Neuron (in vitro differentiated cells): ENCODE measurements around the gene CCNC.

ENCODE experiments used
- H2AFZ ChIP-seq: one replicate; pipeline ENCODE4 v1.6.1; 2013; ENCODE audit warnings: low read depth, mild to moderate bottlenecking, inconsistent platforms, low read length, moderate library complexity
- H3K27me3 ChIP-seq: one replicate; pipeline ENCODE4 v1.6.1; 2013; ENCODE audit warnings: low read length; ENCODE audit not compliant: insufficient read depth
- H3K36me3 ChIP-seq: one replicate; pipeline ENCODE4 v1.6.1; 2013; ENCODE audit warnings: low read length; ENCODE audit not compliant: insufficient read depth
- H3K4me1 ChIP-seq: one replicate; pipeline ENCODE4 v1.6.1; 2013; ENCODE audit warnings: low read length; ENCODE audit not compliant: insufficient read depth
- H3K4me3 ChIP-seq: 2 replicates; pipeline ENCODE4 v1.5.1; 2013; ENCODE audit warnings: mild to moderate bottlenecking, low read length, moderate library complexity
- H3K9me3 ChIP-seq: one replicate; pipeline ENCODE4 v1.6.1; 2013; ENCODE audit warnings: low read length

Gene CCNC

DNA sequence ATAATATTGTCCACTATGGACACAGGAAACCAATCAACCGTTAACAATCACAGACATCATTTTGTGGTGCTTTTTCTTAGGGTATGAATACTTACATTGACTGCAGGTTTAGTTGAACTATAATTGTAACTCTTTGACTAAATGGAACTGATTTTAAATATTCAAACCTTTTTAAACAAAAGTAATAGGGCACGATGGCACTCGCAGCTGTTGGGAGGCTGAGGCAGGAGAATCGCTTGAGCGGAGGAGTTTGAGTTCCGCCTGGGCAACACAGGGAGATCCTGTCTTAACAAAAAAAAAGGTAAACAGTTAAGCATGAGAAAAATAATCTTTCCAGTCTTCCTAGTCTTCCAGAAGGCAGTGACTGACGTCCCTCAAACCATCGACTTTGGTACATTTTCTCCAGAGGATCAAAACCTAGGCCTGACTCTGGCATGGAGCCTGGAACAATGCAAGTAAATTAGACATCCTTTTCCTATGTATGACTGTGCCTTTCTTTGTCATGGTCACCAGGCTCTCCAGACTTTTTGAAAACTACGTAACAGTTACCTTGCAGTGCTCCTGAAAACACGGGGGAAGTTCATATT is 21.5 kb upstream of the CCNC start:
- Histone ChIP-seq H3K9me3 (peaks cover 2% of the 10 kb centered on the region), H3K4me1 (peaks cover 18% of the 10 kb centered on the region), H3K27me3 (peaks cover 78% of the 10 kb centered on the region), H2AFZ (no peak overlapping the region), H3K4me3 (no peak overlapping the region), H3K36me3 (no peaks in the 10 kb centered on the region)

DNA sequence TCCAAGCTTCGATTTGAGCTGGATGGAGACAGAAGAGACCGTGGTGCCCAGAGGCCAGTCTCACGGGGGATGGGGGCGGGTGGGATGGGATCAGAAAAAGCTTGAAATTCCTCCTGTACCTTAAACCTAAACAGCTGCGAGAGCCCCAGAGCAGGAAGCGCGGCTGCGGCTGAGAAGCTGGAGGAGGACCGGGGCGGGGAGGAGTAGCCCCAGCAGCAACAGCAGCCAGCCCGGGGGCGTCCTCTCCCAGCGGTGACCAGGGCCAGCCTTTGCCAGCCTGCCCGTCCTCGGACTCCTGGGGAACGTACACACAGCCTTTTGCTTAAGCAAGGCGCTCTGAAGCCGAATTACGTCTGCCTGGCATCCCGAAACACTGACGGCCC is 20.8 kb upstream of the CCNC start:
- peaks cover 1% of the 10 kb centered on the region for H3K9me3 ChIP-seq
- H3K27me3 ChIP-seq = peaks cover 77% of the 10 kb centered on the region
- no peaks in the 10 kb centered on the region for H3K36me3 ChIP-seq
- peak overlapping the region; percentile 87 for H2AFZ ChIP-seq
- H3K4me3 ChIP-seq = peak overlapping the region; percentile 44
- peaks cover 18% of the 10 kb centered on the region for H3K4me1 ChIP-seq

DNA sequence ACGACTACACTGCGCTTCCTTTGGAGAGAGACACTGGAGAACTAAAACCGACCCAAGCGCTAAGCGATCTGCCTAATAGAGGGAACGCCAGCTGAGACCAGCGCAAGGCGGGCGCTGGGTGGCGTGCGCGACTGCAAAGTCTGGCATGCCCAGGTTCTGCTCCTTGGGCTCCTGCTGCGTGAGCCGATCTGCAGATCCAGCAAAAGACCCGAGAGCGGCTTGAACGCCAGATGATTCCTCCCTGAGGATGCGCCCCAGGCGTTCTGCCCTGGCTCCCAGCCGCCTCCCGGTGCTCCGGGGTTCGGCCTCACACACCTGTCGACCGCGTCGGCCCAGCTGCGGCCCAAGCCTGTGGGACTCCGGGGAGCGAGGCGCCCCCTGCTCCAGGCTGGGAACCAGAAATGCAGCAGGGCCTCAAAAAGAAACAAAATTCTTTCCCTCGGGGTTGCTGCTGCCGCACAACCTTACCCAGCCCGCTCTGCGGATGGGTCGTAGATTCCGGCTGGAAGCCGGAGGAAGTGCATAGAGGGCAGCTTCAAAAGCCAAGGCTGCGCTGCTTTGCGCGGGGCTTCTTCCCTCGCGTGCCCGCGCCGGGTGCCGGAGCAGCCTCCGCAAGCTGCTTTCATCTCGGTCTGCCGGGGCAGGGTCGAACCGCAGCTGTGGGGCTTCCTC is 20.3 kb upstream of the CCNC start:
- H3K4me1 ChIP-seq = peaks cover 18% of the 10 kb centered on the region
- peaks cover 72% of the 10 kb centered on the region for H3K27me3 ChIP-seq
- H2AFZ ChIP-seq = peak overlapping the region; percentile 87
- H3K36me3 ChIP-seq = no peaks in the 10 kb centered on the region
- H3K4me3 ChIP-seq = peak overlapping the region; percentile 44
- H3K9me3 ChIP-seq = no peaks in the 10 kb centered on the region

DNA sequence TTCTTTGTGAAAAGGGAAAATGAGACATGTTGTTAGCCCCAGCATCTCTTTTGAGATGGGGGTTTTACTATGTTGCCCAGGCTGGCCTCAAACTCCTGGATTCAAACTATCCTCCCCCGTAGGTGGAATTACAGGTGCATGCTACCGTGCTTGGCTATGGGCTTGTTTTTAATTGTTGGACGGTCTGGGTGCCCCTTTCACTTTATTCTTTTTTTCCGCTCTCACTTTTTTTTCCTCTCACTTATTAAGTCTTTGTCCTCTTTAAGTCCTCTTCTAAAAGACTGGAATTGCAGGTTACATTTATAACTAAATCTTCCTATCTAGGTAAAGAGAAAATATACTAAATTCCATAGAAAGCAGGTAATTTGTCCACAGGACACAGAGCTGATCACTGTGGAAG is 19.3 kb upstream of the CCNC start:
- H3K4me3 ChIP-seq = no peak overlapping the region
- no peak overlapping the region for H2AFZ ChIP-seq
- no peaks in the 10 kb centered on the region for H3K9me3 ChIP-seq
- no peaks in the 10 kb centered on the region for H3K36me3 ChIP-seq
- H3K27me3 ChIP-seq = peaks cover 70% of the 10 kb centered on the region
- H3K4me1 ChIP-seq = peaks cover 18% of the 10 kb centered on the region

DNA sequence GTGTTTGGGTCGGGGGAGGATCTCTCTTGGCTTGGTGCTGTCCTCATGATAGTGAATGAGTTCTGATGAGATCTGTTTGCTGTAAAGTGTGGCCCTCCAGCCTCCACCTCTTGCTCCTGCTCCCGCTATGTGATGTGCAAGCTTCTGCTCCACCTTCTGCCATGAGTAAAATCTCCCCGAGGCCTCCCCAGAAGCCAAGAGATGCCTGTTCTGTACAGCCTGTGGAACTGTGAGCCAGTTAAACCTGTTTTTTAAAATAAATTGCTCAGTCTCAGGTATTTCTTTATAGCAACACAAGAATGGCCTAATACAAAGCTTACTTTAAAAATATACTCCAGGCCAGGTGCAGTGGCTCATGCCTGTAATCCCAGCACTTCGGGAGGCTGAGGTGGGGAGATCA is 11.3 kb upstream of the CCNC start:
- no peaks in the 10 kb centered on the region for H3K36me3 ChIP-seq
- H3K4me3 ChIP-seq = no peak overlapping the region
- no peaks in the 10 kb centered on the region for H3K4me1 ChIP-seq
- H2AFZ ChIP-seq = no peak overlapping the region
- H3K27me3 ChIP-seq = peaks cover 8% of the 10 kb centered on the region
- H3K9me3 ChIP-seq = no peaks in the 10 kb centered on the region

DNA sequence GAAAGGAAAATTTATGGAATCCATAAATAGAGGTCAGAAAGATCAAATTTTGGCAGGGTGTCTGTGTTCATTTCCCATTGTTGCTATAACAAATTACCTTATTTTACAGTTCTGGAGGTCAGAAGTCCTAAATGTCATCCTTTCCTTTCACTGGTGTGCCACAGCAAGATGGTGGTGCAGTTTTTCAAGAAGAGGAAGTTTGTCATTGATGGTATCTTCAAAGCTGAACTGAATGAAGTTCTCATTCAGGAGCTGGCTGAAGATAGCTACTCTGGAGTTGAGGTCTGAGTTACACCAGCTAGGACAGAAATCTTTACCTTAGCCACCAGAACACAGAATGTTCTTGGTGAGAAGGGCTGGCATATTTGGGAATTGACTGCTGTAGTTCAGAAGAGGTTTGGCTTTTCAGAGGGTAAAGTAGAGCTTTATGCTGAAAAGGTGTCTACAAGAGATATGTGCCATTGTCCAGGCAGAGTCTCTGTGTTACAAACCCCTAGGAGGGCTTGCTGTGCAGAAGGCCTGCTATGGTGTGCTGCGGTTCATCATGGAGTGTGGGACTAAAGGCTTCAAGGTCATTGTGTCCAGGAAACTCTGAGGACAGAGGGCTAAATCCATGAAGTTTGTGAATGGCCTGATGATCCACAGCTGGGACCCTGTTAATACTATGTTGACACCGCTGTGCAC is 7.2 kb upstream of the CCNC start:
- Histone ChIP-seq H3K9me3 (no peaks in the 10 kb centered on the region), H3K27me3 (peaks cover 2% of the 10 kb centered on the region), H2AFZ (no peak overlapping the region), H3K4me1 (no peaks in the 10 kb centered on the region), H3K4me3 (no peak overlapping the region), H3K36me3 (no peaks in the 10 kb centered on the region)

DNA sequence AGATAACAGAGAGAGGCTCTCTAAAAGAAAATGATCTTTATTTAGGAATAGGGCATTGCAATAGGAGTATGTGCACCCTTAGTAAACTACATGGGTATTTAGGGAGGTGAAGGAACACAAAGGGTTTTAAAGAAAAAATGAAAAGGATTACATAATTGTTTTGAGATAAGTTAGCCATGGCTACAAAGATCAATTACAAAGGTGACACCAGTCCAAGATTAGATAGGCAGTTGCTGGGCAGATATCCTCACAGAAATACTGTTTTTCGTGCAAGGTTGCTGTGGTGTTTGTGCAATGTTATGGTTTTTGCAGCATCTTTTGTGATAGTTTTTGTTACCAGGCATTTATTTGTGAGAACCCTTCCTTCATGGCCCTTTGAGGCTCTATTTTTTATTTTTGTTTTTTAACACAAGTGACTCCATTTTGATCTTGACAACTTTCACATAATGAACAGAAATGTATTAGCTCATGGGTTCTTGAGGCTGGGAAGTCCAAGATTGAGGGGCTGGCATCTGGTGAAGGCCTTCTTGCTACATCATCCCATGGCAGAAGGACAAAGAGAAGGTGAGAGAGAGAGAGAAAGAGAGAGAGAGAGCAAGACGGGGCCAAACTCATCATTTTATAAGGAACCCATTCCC is 5.6 kb upstream of the CCNC start:
- Histone ChIP-seq H3K4me3 (no peak overlapping the region), H3K27me3 (peaks cover 2% of the 10 kb centered on the region)

DNA sequence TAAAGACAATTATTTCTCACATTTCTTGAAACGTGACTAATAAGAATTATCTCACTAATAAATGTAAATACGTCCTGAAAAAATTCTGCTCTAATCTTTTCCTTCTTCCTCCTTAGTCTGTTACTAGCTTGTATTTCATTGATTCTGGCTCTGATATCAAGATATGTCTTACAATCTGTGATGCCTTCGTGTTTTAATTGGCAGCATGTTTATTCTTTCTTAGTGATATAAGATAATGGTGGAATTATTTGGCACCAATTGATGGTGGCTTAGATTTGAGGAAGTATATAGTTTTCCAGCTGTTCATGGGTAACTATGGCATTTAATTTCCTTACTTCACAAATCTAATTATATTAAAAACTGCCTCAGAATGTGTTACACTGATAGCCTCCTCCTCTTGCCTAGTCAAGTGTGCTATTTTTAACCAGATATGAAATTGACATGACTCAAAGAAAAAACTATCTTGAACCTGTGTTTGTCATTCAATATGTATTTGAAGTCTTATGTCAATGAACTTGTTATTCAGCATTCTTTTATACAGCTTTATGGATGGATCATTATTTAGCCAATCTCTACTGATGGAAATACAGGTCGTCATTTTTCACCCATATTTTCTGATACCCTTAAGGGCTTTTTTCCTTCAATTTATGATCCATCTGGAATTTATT is 5.3 kb downstream of the CCNC start:
- Histone ChIP-seq H3K9me3 (no peaks in the 10 kb centered on the region), H3K4me3 (no peak overlapping the region), H3K27me3 (no peaks in the 10 kb centered on the region), H3K4me1 (peaks cover 15% of the 10 kb centered on the region), H3K36me3 (peaks cover 24% of the 10 kb centered on the region), H2AFZ (no peak overlapping the region)

More for the DNA sequence above, 5.6 kb upstream of the CCNC start:
- H3K9me3 ChIP-seq = no peaks in the 10 kb centered on the region
- no peaks in the 10 kb centered on the region for H3K36me3 ChIP-seq
- no peak overlapping the region for H2AFZ ChIP-seq
- no peaks in the 10 kb centered on the region for H3K4me1 ChIP-seq

DNA sequence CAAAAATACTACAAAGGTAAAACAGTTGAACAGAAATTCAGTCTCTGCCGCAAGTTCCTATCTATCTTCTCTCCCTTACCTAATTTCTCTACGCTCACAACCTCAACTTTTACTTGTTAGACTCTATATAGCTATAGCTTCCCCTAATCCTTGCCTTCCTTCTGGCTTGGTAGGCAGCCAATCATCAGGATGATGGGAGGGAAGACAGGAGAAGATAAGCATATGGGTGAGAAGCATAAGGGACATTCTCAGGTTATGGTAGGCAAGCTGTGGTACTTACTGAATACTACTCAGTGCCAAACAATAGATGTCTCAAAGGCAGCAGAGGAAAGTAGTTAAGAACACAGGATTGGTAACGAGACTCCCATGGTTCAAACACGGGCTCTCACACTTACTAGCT is 7.8 kb downstream of the CCNC start:
- Histone ChIP-seq H3K4me3 (no peak overlapping the region), H3K9me3 (no peaks in the 10 kb centered on the region), H2AFZ (no peak overlapping the region), H3K4me1 (no peaks in the 10 kb centered on the region), H3K27me3 (no peaks in the 10 kb centered on the region), H3K36me3 (peaks cover 45% of the 10 kb centered on the region)

DNA sequence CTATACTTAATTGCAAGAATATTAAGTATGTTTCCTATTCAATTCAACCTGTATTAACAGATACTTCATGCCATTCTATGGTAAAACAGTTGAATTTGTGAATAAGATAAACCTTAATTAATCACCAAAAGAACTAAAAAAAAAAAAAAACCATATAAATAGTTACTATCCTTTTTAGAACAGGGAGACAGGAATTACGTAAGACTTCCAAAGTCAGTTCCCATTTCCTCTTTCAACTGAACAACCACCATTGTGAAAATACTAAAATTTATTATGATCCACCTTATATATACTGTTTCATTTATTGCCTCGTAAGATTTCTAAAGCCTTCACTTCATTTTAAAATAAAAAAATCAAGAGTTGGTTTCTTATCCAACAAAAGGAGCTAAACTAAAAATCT is 9.4 kb downstream of the CCNC start:
- Histone ChIP-seq H3K36me3 (peaks cover 60% of the 10 kb centered on the region), H3K4me3 (no peak overlapping the region), H2AFZ (no peak overlapping the region), H3K9me3 (peaks cover 3% of the 10 kb centered on the region), H3K27me3 (no peaks in the 10 kb centered on the region), H3K4me1 (no peaks in the 10 kb centered on the region)

DNA sequence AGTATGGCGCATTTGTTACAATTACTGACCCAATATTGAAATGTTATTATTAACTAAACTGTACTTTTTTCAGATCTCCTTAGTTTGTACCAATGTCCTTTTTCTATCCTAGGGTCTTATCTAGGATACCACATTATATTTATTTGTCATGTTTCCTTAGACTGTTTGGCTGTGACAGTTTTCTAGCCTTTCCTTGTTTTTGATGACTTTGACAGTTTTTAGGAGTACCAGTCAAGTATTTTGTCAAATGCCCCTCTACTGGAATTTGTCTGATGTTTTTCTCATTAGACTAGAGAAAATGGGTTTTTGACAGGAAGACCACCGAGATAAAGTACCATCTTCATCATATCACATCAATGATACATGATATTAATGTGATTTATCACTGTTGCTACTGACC is 14.6 kb downstream of the CCNC start:
- no peak overlapping the region for H3K4me3 ChIP-seq
- H3K27me3 ChIP-seq = no peaks in the 10 kb centered on the region
- peaks cover 3% of the 10 kb centered on the region for H3K9me3 ChIP-seq
- H3K4me1 ChIP-seq = no peaks in the 10 kb centered on the region
- peaks cover 66% of the 10 kb centered on the region for H3K36me3 ChIP-seq
- H2AFZ ChIP-seq = no peak overlapping the region

DNA sequence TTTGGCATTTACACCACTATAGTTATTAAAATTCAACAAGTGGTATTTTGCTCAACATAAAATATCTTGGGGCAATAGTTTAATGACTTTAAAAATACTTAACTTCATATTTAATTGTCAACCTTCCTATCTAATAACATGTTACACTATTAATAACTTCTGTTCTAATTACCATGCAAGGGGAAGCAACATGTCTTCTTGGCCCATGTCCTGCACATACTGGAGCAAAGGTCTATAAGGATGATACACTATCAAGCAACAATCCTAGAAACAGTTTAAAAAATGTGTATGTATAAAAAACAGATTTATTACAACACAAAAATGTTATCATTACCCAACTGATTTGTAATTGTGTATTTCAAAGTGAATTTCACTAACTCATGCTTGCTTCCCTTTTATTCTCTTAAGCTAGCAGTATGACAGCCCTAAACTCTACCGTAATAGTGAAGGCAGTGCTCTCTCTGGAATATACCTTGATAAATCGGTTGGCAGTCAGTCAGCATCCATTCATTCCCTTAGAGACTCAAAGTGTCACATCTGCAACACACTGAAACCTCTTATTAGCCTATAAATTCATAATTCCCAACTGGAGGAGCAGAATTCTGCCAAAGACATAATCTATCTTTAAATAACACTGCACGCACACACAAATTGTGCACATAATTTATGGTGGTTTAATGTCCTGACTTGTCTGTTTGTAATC is 18.3 kb downstream of the CCNC start:
- Histone ChIP-seq H2AFZ (no peak overlapping the region), H3K36me3 (peaks cover 69% of the 10 kb centered on the region), H3K4me3 (no peak overlapping the region), H3K27me3 (no peaks in the 10 kb centered on the region), H3K4me1 (no peaks in the 10 kb centered on the region), H3K9me3 (no peaks in the 10 kb centered on the region)
